ENCODE data around the gene MEGF9.

The MEGF9 gene

GRCh38 chr9:120603010-120603409, 111.3 kb downstream of the MEGF9 start:
- DNase-seq (ENCODE audit: low read depth), result no peak

GRCh38 chr9:120593955-120594277, 120.4 kb downstream of the MEGF9 start:
- in situ Hi-C loops (cut with HindIII; ENCODE audit: low sequenced_read_pairs), result no loop called here
- TF ChIP-seq, protein P1, sequence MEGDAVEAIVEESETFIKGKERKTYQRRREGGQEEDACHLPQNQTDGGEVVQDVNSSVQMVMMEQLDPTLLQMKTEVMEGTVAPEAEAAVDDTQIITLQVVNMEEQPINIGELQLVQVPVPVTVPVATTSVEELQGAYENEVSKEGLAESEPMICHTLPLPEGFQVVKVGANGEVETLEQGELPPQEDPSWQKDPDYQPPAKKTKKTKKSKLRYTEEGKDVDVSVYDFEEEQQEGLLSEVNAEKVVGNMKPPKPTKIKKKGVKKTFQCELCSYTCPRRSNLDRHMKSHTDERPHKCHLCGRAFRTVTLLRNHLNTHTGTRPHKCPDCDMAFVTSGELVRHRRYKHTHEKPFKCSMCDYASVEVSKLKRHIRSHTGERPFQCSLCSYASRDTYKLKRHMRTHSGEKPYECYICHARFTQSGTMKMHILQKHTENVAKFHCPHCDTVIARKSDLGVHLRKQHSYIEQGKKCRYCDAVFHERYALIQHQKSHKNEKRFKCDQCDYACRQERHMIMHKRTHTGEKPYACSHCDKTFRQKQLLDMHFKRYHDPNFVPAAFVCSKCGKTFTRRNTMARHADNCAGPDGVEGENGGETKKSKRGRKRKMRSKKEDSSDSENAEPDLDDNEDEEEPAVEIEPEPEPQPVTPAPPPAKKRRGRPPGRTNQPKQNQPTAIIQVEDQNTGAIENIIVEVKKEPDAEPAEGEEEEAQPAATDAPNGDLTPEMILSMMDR (IDR thresholded peaks at IDR 0.05; ENCODE audit: low read depth, low read length, missing control alignments), result no peak
- DNase-seq (ENCODE audit: low read depth), result no peak
- H3K4me3 ChIP-seq (ENCODE audit: low read depth, low read length), result no peak overlapping the region

More at GRCh38 chr9:120603010-120603409, 111.3 kb downstream of the MEGF9 start:
- TF ChIP-seq, protein P1 (IDR thresholded peaks at IDR 0.05; ENCODE audit: low read depth, low read length, missing control alignments), result no peak
- H3K4me3 ChIP-seq (ENCODE audit: low read depth, low read length), result no peak overlapping the region
- in situ Hi-C loops (cut with HindIII; ENCODE audit: low sequenced_read_pairs), result no loop called here

DNA sequence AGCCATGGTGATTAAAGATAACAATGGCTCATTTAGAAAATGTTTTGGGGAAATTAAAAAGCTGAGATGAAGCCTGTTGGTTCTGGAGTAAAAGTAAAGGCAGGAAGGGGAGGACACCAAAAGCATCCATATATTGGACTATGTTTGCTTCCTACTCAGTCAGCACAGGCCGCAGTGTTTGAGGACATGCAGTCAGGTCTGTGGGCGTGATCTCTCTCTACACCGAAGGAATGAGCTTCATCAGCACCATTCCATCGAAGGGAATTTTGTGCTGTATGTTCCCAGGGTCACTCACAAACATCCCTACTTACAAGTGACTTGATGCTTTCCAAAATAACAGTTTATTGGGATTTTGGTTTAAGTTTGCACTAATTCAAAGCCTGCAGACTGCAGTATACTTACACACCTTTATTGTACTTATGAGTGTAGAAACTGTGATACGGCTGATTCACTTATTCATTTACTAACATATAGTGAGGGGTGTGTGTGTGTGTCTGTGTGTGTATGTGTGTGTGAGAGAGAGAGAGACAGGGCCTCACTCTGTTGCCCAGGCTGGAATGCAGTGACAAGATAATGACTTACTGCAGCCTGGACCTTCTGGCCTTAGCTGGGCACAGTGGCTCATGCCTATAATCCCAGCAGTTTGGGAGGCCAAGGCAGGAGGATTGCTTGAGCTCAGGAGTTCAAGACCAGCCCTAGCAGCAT, 120.9 kb downstream of the MEGF9 start:
- in situ Hi-C loops (cut with HindIII; ENCODE audit: low sequenced_read_pairs), result no loop called here
- DNase-seq (ENCODE audit: low read depth), result no peak
- TF ChIP-seq, protein P1 (IDR thresholded peaks at IDR 0.05; ENCODE audit: low read depth, low read length, missing control alignments), result no peak
- H3K4me3 ChIP-seq (ENCODE audit: low read depth, low read length), result no peak overlapping the region

DNA sequence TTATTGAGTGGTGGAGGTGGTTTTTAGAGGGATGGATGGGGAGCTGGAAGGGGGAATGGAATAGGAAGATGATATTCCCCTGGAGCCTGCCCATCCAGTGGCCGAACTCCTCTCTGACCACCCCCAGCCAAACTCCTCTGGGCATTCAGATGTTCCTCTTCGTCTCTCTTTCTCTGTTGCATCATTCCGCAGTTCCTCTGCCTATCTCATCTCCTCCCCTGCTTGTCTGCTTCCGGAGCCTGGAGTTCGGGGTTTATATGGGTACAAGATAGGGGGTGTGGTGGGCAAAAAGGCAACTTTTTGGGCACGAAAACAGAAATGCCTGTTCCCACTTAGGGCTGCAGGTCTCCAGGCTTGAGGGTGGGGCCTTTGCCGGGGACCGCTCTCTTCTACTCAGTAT, 122.1 kb downstream of the MEGF9 start:
- no peak for DNase-seq (ENCODE audit: low read depth)
- H3K4me3 ChIP-seq (ENCODE audit: low read depth, low read length), result no peak overlapping the region
- TF ChIP-seq, protein P1 (IDR thresholded peaks at IDR 0.05; ENCODE audit: low read depth, low read length, missing control alignments), result no peak
- in situ Hi-C loops (cut with HindIII; ENCODE audit: low sequenced_read_pairs), result no loop called here

DNA sequence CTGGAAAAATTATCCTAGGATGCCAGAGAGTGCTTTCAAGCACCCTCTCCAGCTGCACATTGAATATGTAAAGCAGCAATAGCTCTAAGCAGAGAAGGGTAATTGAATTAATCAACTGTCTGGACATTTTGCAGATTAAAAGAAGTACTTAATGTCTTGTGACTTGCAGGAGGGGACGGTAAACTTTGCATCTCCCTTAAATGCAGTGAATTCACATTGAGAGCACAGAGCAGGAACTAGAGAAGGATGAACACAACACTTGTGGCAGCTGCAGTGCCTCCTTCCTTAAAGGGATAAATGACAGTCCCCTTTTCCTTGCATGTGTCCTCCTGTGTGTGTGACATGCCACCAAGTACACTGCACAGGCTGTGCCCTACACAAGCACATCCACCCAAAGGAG, 126.9 kb downstream of the MEGF9 start:
- TF ChIP-seq, protein P1 (IDR thresholded peaks at IDR 0.05; ENCODE audit: low read depth, low read length, missing control alignments), result no peak
- DNase-seq (ENCODE audit: low read depth), result no peak
- no peak overlapping the region for H3K4me3 ChIP-seq (ENCODE audit: low read depth, low read length)
- in situ Hi-C loops (cut with HindIII; ENCODE audit: low sequenced_read_pairs), result no loop called here

DNA sequence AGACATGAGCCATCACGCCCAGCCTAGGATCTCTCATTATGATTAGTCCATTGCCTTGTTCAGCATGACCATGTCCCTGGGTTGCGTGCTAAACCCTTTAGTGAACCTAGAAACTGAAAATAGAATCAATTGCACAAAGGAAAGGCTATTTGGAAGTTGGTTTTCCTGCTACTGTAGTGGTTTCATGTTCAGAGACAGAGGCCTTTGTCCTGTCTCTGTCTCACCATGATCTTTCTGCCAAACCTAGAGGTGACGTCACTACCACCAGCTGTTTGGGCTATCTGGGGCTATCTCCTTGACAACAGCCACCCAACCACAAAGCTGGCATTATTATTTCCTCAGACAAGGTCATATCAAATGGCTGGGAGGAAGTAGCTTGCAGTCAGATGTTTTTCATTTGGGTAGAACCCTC, 130.3 kb downstream of the MEGF9 start:
- peak; percentile 83 for DNase-seq (ENCODE audit: low read depth)
- no peak overlapping the region for H3K4me3 ChIP-seq (ENCODE audit: low read depth, low read length)
- TF ChIP-seq, protein P1 (IDR thresholded peaks at IDR 0.05; ENCODE audit: low read depth, low read length, missing control alignments), result no peak
- in situ Hi-C loops (cut with HindIII; ENCODE audit: low sequenced_read_pairs), result no loop called here

All from astrocyte of the cerebellum (primary cell).